NCI-H1048 (cell line): ENCODE data around the gene IFNGR1.
"Not testable (repeated sequence)": the region's sequence is repeated elsewhere in the genome, so short reads cannot be mapped to it uniquely, and the experiment has no call there.

Experiments used
- DNase-seq: peaks from one replicate; lab custom pipeline; 2025; lab: John Stamatoyannopoulos, UW

Gene IFNGR1

GRCh38 chr6:137210903-137211302, 8.3 kb downstream of the IFNGR1 start:
- DNase-seq = no peak

- no peak for DNase-seq
Observed at GRCh38 chr6:137208279-137208678, 10.9 kb downstream of the IFNGR1 start.

GRCh38 chr6:137207457-137207856, 11.7 kb downstream of the IFNGR1 start:
- DNase-seq = not testable (repeated sequence)

GRCh38 chr6:137206577-137206976, 12.6 kb downstream of the IFNGR1 start:
- no peak for DNase-seq

- DNase-seq = no peak
Observed at GRCh38 chr6:137203256-137203655, 15.9 kb downstream of the IFNGR1 start.

GRCh38 chr6:137202078-137202477, 17.1 kb downstream of the IFNGR1 start:
- no peak for DNase-seq

- no peak for DNase-seq
Observed at GRCh38 chr6:137201006-137201405, 18.2 kb downstream of the IFNGR1 start.

- DNase-seq = no peak
Observed at GRCh38 chr6:137200288-137200687, 18.9 kb downstream of the IFNGR1 start.

- DNase-seq = no peak
Observed at GRCh38 chr6:137197684-137198645, 21.2 kb downstream of the IFNGR1 start.

GRCh38 chr6:137193256-137194070, 25.7 kb downstream of the IFNGR1 start:
- DNase-seq = no peak

- no peak for DNase-seq
Observed at GRCh38 chr6:137192821-137193220, 26.4 kb downstream of the IFNGR1 start.

GRCh38 chr6:137191670-137192069, 27.5 kb downstream of the IFNGR1 start:
- no peak for DNase-seq

- no peak for DNase-seq
Observed at GRCh38 chr6:137191236-137191635, 27.9 kb downstream of the IFNGR1 start.

- no peak for DNase-seq
Observed at GRCh38 chr6:137190583-137191094, 28.5 kb downstream of the IFNGR1 start.

- no peak for DNase-seq
Observed at GRCh38 chr6:137188855-137189254, 30.3 kb downstream of the IFNGR1 start.

GRCh38 chr6:137185290-137185689, 33.9 kb downstream of the IFNGR1 start:
- DNase-seq = no peak

GRCh38 chr6:137182654-137183073, 36.5 kb downstream of the IFNGR1 start:
- DNase-seq = no peak

- no peak for DNase-seq
Observed at GRCh38 chr6:137181891-137182653, 37.1 kb downstream of the IFNGR1 start.

- DNase-seq = no peak
Observed at GRCh38 chr6:137177611-137178010, 41.6 kb downstream of the IFNGR1 start.

GRCh38 chr6:137176729-137177128, 42.5 kb downstream of the IFNGR1 start:
- DNase-seq = no peak

GRCh38 chr6:137175868-137176245, 43.3 kb downstream of the IFNGR1 start:
- no peak for DNase-seq
